Natural killer cell treated with Interleukin-12 subunit alpha and Interleukin-12 subunit beta and Interleukin-15 and Interleukin-18, amount 100 ng/mL, for 72 hours (primary cell): ENCODE results near the gene SLC22A23. TPM values are rescaled to one million over a fixed set of nuclear protein-coding genes. Genes with fewer than 3 reads are reported as not detected.

Experiments
- ATAC-seq, 2 donors: fragments of 150-1000 bp; cut with Tn5 transposase in 1 of 2; sonication (Bioruptor Pico), chemical (Tn5 transposase) in 1 of 2; 2 replicates each; pipeline ENCODE4 v1.10.0; 2021
- DNase-seq: peaks from one replicate; pipeline ENCODE4 v3.0.0; 2022; ENCODE audit warnings: low spot score
- H3K27ac Mint-ChIP-seq, 2 donors: 1 replicate in 1 of 2; 2 replicates in 1 of 2; pipeline ENCODE4 v1.8.0; 2022; ENCODE audit warnings: mixed read lengths in 2 of 2, mild to moderate bottlenecking in 1 of 2, moderate library complexity in 1 of 2
- H3K27me3 Mint-ChIP-seq, 2 donors: 1 replicate in 1 of 2; 2 replicates in 1 of 2; pipeline ENCODE4 v1.8.0; 2022; ENCODE audit warnings: mixed read lengths in 2 of 2
- H3K36me3 Mint-ChIP-seq: one replicate; pipeline ENCODE4 v1.8.0; 2022; ENCODE audit warnings: mixed read lengths
- H3K4me1 Mint-ChIP-seq, 2 donors: 1 replicate in 1 of 2; 2 replicates in 1 of 2; pipeline ENCODE4 v1.8.0; 2022; ENCODE audit warnings: low read depth in 2 of 2, mixed read lengths in 2 of 2, mild to moderate bottlenecking in 1 of 2
- H3K4me3 Mint-ChIP-seq: one replicate; pipeline ENCODE4 v1.8.0; 2022; ENCODE audit warnings: mixed read lengths
- H3K9me3 Mint-ChIP-seq: 2 replicates; pipeline ENCODE4 v1.8.0; 2022; ENCODE audit warnings: mixed read lengths
- total RNA-seq, 2 donors: library from RNA; stranded (reverse); gene quantifications; one replicate each; pipeline ENCODE4 v1.2.3, GENCODE V29; 2022

Gene SLC22A23
- total RNA-seq, 2 donors from 2014 or later: 0.11 to 0.14 TPM

DNA sequence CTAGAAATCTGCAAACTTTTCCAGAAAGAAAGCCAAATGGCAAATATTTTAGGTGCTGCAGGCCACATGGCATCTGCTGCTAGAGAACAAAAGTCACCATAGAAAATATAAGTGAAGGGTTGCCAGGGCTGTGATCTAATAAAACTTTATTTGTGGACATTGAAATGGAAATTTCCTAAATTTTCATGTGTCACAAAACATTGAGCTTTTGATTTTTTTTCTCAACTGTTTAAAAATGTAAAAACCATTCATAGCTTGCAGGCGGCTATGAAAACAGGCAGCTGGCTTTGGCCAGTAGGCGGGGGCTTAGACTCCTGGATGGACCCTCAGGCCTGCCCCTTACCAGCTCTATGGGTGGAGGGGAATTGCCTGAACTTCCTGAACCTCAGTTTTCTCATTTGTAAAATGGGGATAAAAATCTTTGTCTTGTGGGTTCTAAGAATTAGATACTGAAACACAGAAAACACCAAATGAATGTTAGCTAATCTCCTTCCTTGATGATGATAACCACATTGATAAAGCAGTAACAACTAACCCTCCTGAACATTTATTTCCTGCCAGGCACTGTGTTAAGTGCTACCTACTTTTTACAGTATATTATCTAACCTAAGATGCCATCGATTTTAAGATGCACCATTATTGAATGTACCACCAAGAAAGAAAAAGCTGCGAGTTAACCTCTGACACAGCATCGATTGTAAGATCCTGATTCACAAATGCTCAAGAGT is 85.5 kb downstream of the SLC22A23 start:
- peaks cover 10 to 18% of the 10 kb centered on the region in 2 donors for H3K27me3 Mint-ChIP-seq
- H3K36me3 Mint-ChIP-seq: no peaks in the 10 kb centered on the region
- H3K27ac Mint-ChIP-seq: no peak overlapping the region
- ATAC-seq: no peak
- no peaks in the 10 kb centered on the region for H3K4me1 Mint-ChIP-seq
- no peak for DNase-seq
- no peaks in the 10 kb centered on the region for H3K9me3 Mint-ChIP-seq
- no peak overlapping the region for H3K4me3 Mint-ChIP-seq

DNA sequence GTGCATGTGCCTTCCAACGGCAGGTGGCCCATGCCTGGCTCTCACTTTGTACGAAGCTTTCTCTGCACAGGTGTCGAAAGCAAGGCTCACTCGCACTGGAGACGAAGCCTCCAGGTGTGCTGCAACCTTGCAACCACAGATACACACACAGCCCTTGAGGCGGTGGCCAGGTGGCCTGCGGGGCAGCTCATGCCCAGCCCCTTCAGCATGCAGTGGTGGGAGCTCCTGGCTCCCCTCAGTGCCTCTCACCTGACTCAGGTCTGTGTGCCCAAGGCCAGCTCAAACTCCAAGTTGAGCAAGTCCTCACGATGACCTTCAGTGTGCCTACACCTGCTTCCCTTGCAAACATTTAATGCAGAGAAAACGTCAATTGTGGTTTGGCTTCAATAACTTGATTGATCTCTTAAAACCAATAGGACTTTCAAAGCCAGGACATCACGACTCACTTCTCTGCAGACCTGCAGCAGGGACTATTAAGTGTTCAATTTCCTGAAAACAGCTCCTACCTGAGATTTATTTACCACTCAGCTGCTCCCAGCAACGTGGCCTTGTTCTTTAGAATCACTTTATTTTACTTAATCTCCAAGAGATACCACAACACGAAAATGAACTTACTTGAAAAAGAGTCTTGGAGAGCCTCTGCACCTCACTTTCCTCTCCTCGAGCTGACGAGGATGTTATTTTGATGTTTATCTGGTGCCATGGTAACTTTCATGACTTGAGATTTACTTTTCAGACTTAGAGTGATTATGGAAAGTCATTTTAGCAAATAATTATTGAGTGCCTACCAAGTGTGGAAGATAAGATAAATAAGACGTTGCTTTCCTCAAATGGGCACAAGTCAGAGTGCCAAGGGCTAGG is 86.3 kb downstream of the SLC22A23 start:
- DNase-seq (no peak), ATAC-seq (no peak)
- H3K4me1 Mint-ChIP-seq: no peaks in the 10 kb centered on the region
- H3K9me3 Mint-ChIP-seq: no peaks in the 10 kb centered on the region
- H3K4me3 Mint-ChIP-seq: no peak overlapping the region
- H3K36me3 Mint-ChIP-seq: no peaks in the 10 kb centered on the region
- no peak overlapping the region for H3K27ac Mint-ChIP-seq
- peaks cover 9 to 16% of the 10 kb centered on the region in 2 donors for H3K27me3 Mint-ChIP-seq

DNA sequence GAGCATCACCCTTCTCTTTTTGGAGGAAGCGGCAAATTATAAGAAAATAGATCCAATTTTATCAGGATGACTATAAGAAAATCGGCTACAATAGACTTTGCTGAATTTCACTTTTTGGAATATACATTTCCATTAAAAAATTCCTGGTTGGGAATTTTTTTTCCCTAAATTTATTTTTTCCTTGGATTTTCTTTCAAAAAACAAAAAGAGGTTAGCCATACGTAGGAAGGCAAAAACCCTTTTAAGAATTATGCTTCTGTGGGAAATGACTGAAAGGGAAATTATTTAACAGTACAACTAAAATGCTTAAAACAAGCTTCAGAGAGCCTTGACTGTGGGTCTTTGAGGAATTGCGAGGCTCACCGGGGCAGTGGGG is 86.9 kb downstream of the SLC22A23 start:
- DNase-seq (no peak), ATAC-seq (no peak)
- Mint-ChIP-seq H3K9me3 (no peaks in the 10 kb centered on the region), H3K4me1 (no peaks in the 10 kb centered on the region), H3K27me3 (peaks cover 9 to 16% of the 10 kb centered on the region in 2 donors), H3K4me3 (no peak overlapping the region), H3K27ac (no peak overlapping the region), H3K36me3 (no peaks in the 10 kb centered on the region)

DNA sequence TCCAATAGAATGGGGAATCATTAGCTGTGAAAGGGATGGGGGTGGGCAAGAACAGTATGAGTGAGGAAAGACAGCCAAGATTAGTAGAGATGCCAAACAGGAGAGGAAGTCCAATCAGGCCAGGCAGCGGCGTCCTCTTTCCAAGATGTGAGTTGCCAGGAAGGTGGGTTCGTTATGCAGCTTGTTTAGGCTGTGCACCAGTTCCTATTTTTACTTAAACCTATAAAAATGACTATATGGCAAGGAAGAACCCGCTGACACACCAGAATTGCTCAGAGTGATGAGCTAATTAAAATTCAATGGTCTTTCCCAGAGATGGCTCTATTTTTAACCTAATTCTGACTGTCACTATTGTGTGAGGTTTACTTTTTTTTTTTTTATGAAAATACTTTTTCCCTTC is 88.2 kb downstream of the SLC22A23 start:
- no peaks in the 10 kb centered on the region for H3K4me1 Mint-ChIP-seq
- ATAC-seq: no peak

DNA sequence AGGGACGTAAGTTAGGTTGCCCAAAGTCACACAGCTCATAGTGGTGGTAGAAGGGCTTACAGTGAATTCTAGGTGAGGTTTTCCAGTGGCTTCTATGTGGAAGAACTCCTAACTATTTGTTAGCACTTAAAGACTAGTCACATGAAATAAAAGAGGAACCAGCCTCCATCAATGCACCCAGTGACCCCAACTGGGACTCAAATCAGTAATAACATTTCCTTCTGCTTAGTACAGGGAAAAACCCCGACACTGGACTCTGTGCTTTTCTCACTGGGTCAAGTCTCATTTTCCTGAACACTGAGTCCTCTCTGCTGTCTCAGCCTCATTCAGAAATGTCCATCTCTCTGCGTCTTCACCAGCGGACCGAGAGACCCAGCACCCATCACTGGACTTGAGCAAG is 89.2 kb downstream of the SLC22A23 start:
- Mint-ChIP-seq H3K36me3 (no peaks in the 10 kb centered on the region), H3K4me3 (no peak overlapping the region), H3K4me1 (no peaks in the 10 kb centered on the region), H3K27ac (no peak overlapping the region), H3K27me3 (peaks cover 12 to 25% of the 10 kb centered on the region in 2 donors), H3K9me3 (no peaks in the 10 kb centered on the region)
- no peak for DNase-seq
- no peak for ATAC-seq

More for the DNA sequence above, 88.2 kb downstream of the SLC22A23 start:
- H3K36me3 Mint-ChIP-seq: no peaks in the 10 kb centered on the region
- DNase-seq: no peak
- H3K27ac Mint-ChIP-seq: no peak overlapping the region
- no peaks in the 10 kb centered on the region for H3K9me3 Mint-ChIP-seq
- peaks cover 12 to 25% of the 10 kb centered on the region in 2 donors for H3K27me3 Mint-ChIP-seq
- no peak overlapping the region for H3K4me3 Mint-ChIP-seq

DNA sequence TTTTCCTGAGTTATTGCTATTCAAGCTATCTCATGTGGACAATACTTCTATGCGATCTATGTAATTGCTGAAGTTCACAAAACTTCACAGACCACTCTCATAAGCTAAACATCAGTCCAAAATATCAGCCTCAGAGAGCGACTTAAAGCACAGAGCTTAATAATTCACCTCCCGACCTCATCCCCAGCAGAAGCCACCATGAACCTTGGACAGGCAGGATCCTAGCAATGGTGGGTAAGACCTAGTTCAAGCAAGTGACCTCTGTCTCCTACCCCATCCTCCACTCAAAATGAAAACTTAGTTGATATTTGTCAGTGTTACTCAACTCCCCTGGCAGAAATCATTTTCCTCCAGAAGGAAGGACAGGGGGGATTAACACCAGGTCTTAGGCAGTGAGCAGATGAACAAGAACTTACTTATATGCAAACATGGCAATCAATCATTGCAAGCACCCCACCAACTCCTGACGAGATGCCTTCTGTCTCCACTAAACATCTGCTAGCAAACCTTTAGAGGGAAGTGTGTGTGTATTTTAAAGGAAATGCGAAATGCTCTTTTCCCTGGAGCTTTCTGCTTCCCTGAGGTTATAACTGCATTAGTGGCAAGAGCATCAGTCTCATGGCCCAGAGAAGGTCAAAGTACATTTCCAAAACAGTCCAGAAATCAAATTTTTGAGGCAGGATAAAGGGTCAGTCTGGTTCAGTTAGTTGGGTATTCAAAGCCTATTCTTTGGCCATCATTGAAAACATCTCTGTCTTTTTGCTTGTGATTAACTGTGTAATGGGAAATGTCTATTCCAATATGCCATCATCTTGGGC is 90.0 kb downstream of the SLC22A23 start:
- no peak overlapping the region for H3K27ac Mint-ChIP-seq
- H3K4me1 Mint-ChIP-seq: no peaks in the 10 kb centered on the region

DNA sequence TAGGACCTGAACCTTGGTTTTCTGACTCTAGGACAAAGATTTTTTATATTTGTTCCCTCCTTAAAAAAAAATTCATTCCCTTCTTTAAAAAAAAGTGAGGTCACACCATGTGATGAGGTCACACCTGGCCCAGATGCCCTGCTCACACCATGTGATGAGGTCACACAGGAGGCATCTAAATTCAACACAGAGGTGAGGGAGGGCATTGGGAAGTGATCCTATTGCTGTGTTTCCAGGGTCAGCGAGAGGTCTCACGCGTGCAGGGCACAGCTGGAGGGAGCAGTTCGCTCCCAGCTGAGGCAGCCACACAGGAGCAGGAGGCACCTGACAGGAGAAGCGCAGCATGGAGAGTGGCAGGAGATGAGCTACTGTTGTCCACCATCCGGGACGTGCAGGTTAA is 92.5 kb downstream of the SLC22A23 start:
- Mint-ChIP-seq H3K9me3 (no peaks in the 10 kb centered on the region), H3K4me1 (no peaks in the 10 kb centered on the region), H3K27ac (no peak overlapping the region), H3K4me3 (no peak overlapping the region), H3K36me3 (no peaks in the 10 kb centered on the region), H3K27me3 (peaks cover 12 to 32% of the 10 kb centered on the region in 2 donors)
- DNase-seq (no peak), ATAC-seq (no peak)

More for the DNA sequence above, 90.0 kb downstream of the SLC22A23 start:
- DNase-seq (no peak), ATAC-seq (no peak)
- Mint-ChIP-seq H3K36me3 (no peaks in the 10 kb centered on the region), H3K27me3 (peaks cover 12 to 25% of the 10 kb centered on the region in 2 donors), H3K9me3 (no peaks in the 10 kb centered on the region), H3K4me3 (no peak overlapping the region)

DNA sequence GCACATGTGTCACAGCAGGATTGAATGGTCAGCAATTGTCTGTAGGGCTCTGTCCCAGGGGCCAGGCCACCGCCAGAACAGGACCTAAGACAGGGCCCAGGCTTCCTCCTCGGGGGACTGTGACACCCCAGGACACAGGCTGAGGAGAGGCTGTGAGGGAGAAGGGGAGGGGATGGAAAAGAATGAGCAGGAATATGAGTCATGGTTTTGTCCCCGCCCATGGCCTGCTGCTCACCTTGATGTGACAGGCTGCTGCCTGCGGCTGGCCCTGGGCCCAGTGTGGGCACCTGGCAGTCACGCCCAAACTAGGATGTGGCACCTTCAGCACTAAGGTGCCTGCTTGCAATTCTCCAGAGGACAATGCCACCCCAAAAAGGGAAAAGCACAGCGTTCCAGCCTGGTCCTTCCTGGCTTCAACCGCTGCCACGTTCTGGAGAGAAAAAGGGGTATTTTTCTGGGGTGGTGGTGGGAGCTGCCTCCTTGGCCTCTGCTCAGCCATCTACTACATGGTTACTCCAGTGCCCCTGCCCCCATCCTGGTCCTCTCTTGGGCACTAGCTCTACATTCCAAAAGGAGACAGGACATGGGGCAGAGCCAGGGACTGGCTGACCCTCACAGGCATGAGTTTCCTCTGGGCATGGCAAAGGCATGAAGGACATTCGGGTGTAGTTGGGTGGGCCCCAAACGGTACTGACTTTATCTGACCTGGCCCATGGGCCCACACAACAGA is 93.4 kb downstream of the SLC22A23 start:
- H3K9me3 Mint-ChIP-seq: no peaks in the 10 kb centered on the region
- no peak overlapping the region for H3K4me3 Mint-ChIP-seq
- no peak overlapping the region for H3K27ac Mint-ChIP-seq
- no peaks in the 10 kb centered on the region for H3K4me1 Mint-ChIP-seq
- DNase-seq: no peak
- H3K27me3 Mint-ChIP-seq: peaks cover 11 to 30% of the 10 kb centered on the region in 2 donors
- no peak for ATAC-seq
- H3K36me3 Mint-ChIP-seq: no peaks in the 10 kb centered on the region

DNA sequence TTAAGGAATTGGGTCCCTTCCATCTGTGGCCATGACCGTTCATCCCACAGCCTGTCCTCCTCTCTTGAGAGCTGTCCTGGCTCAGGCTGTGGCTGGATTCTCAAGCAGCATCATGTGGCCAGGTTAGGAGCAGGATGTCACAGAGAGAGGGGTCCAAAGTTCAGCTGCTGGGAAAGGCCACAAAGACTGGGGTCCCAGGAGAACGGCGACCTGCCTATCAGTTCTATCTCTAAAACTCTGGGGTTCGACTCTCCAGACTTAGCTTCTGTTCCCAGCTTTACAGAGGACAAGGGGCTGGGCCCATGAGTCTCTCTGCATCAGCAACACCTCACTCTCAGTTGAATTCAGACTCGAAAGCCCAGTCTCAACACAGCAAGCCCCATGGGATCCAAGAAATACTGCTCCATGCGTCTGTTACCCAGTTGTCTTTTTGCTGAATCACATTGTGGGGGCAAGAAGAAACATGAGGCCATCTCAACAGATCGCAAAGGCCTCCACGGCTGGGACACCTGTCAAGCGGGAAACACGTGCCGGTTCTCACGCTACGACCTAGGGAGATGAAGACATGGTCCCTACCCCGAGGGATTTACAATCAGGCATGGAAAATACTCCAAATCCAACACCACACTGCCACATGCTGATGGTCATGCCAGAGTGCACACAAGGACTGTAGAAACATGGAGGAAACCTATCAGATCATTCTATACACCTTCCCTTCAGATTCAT is 95.4 kb downstream of the SLC22A23 start:
- ATAC-seq: no peak
- no peaks in the 10 kb centered on the region for H3K36me3 Mint-ChIP-seq
- H3K4me3 Mint-ChIP-seq: no peak overlapping the region
- no peaks in the 10 kb centered on the region for H3K9me3 Mint-ChIP-seq
- peaks cover 4 to 28% of the 10 kb centered on the region in 2 donors for H3K27me3 Mint-ChIP-seq
- no peak for DNase-seq
- no peak overlapping the region for H3K27ac Mint-ChIP-seq
- H3K4me1 Mint-ChIP-seq: peaks cover 0 to 3% of the 10 kb centered on the region in 2 donors

DNA sequence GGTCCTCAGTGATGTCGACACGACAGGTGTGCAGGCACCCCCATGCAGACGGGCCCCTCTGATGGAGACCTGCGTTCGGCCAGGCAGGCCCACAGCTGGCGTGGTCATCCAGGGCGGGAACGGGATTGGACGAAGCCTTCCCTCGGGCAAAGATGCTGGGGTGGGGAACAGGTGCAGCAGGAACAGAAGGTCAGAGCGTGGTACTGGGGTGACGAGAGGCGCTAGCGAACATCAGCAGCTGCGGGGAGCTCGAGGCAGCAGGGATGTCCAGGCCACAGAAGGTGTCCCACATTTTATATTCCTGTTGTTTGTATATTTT is 96.2 kb downstream of the SLC22A23 start:
- H3K9me3 Mint-ChIP-seq: no peaks in the 10 kb centered on the region

DNA sequence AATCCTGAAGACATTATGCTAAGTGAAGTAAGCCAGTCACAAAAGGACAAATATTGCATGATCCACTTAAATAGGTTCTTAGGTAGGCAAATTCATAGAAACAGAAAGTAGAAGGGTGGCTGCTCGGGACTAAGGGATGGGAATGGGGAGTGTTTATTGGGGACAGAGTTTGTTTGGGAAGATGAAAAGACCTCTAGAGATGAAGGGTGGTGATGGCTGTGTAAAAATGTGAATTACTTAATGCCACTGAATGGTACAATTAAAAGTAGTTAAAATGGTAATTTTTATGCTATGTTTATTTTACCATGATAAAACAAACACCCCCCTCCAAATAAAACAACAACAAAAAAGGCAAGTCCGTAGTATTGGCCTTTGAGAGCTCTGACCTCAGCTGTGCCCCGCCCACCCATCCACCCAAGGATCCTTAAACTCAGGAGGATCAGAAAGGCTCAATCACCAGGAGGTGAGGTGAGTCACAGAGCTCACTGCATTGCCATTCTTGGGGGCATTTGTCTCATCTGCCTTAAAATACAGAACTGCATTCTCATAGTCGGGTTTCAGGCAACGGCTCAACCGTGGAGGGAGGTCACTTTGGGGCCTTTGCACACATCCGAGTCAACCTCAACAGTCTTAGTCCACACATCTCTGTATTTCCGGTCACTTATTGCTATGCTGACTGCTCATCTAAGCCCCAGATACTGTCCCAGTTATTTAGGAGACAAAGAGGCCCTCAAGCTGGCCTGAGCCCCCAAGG is 96.7 kb downstream of the SLC22A23 start:
- Mint-ChIP-seq H3K27me3 (peaks cover 3 to 25% of the 10 kb centered on the region in 2 donors), H3K36me3 (no peaks in the 10 kb centered on the region), H3K9me3 (no peaks in the 10 kb centered on the region), H3K4me1 (peaks cover 6 to 9% of the 10 kb centered on the region in 2 donors), H3K27ac (no peak overlapping the region), H3K4me3 (no peak overlapping the region)
- no peak for DNase-seq
- ATAC-seq: no peak

More for the DNA sequence above, 96.2 kb downstream of the SLC22A23 start:
- DNase-seq: no peak
- Mint-ChIP-seq H3K4me1 (peaks cover 3 to 7% of the 10 kb centered on the region in 2 donors), H3K4me3 (no peak overlapping the region), H3K27ac (no peak overlapping the region), H3K36me3 (no peaks in the 10 kb centered on the region), H3K27me3 (peaks cover 3 to 25% of the 10 kb centered on the region in 2 donors)
- no peak for ATAC-seq

DNA sequence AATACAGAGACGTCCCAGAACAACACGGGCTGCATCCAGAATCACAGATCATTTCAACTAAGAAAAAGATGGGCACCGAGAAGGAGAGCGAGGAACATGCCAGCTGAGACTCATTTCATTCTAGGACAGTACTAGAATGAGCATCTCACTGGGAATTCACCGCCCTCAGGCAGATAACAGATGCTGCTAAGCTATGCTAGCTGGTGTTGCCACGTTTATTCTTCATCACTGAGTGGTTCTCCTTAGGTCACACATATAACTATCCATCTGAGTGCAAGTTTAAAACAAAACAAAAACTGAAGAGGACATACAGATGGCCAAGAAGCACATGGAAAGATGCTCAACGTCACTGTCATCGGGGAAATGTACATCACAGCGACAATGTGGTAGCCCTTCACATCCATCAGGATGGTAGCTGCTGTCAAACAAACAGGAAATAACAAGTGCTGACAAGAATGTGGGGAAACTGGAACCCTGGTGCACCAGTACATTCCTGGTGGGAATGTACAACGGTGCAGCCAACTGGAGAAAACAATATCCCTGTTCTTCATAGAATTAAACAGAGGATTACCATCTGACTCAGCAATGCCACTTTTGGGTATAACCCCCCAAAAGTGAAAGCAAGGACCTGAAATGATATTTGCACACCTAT is 97.6 kb downstream of the SLC22A23 start:
- Mint-ChIP-seq H3K4me3 (no peak overlapping the region), H3K4me1 (peaks cover 6 to 9% of the 10 kb centered on the region in 2 donors), H3K27ac (no peak overlapping the region), H3K9me3 (no peaks in the 10 kb centered on the region), H3K27me3 (peaks cover 0 to 20% of the 10 kb centered on the region in 2 donors), H3K36me3 (no peaks in the 10 kb centered on the region)
- ATAC-seq (no peak), DNase-seq (no peak)
